Measurements from ENCODE around the gene PRDM15.

The PRDM15 gene

GRCh38 chr21:41761934-41762635, 117.1 kb downstream of the PRDM15 start:
- no peak overlapping the region for H3K4me3 ChIP-seq (ENCODE audit: low read depth, low read length)
- no peak for TF ChIP-seq CTCF (IDR thresholded peaks at IDR 0.05; ENCODE audit: low read depth, low read length, missing control alignments)
- DNase-seq (ENCODE audit: low read depth), result no peak

DNA sequence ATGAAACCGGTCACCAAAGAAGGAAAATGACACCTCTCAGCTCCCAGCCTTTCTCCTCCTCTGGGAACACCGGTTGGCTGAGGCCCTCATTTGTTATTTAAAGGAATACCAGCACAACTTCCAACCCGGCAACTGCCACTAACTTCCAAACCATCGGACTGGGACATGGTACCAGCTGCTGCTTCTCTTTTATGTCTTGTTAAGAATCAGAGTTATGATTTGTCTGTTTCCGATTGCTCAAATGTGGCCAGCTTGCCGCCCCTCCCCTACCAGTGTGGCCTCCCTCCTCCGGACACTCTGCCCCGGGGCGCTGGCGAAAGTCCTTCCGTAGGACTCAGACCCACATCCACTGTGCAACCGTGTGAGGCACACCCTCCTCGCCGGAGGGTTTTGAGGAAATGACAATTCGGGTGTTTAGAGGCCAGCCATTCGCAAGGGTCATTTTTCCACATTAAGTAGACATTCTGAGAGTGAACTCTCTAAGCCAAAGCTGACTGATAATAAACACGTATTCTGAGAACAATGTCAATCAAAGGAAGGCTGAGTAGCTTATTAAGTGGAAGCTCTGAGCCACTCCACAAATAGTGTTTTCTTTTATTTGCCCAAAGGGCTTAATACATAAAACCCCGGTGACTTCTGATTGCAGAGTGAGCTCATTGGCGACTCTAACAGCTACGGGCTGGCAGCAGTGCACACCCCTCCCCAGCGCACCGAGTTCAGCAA, 117.8 kb downstream of the PRDM15 start:
- no peak overlapping the region for H3K4me3 ChIP-seq (ENCODE audit: low read depth, low read length)
- DNase-seq (ENCODE audit: low read depth), result no peak
- no peak for TF ChIP-seq CTCF (IDR thresholded peaks at IDR 0.05; ENCODE audit: low read depth, low read length, missing control alignments)

GRCh38 chr21:41760411-41760810, 118.7 kb downstream of the PRDM15 start:
- no peak for TF ChIP-seq CTCF (IDR thresholded peaks at IDR 0.05; ENCODE audit: low read depth, low read length, missing control alignments)
- no peak overlapping the region for H3K4me3 ChIP-seq (ENCODE audit: low read depth, low read length)
- DNase-seq (ENCODE audit: low read depth), result no peak

DNA sequence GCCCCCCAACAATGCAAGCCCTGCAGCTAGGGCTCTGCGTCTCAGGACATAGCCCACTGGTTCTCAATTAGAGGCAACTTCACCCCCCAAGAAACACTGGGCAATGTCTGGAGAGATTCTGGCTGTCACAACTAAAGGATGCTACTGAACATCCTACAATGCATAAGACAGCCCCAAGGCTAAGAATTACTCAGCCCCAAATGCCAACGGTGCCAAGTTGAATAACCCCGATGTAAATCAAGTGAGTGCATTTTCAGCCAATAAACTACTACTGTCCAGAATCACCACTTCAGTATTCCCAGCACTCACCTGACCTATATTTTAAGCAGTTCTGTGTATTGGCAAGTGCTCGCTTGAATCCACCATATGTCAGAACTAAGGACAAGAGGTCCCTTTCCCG, 119.2 kb downstream of the PRDM15 start:
- no peak for DNase-seq (ENCODE audit: low read depth)
- no peak for TF ChIP-seq CTCF (IDR thresholded peaks at IDR 0.05; ENCODE audit: low read depth, low read length, missing control alignments)
- no peak overlapping the region for H3K4me3 ChIP-seq (ENCODE audit: low read depth, low read length)

DNA sequence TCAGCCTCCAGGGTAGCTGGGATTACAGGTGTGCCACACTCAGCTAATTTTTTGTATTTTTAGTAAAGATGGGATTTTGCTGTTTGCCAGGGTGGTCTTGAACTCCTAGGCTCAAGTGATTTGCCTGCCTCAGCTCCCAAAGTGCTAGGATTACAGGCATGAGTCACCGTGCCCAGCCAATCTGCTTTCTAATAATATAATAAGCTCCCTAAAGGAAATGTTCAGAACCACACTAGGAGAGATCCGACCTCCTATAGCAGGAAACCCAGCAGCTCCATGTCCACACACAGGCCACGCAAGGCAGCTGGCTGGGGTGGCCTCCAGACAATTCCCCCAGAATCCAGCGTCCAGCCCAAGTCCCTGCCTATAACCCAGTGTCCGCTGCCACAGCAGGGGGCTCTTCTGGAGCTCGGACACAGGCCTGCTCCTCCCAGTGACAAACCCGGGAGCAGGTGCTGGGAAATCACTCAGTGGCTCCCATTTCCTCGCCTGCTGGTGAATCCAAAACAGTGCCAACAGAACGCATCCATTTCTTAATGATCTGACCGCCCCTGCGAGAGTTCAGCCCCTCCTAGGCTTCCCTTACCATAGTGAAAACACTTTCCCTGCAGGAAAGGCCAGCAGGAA, 119.8 kb downstream of the PRDM15 start:
- no peak for TF ChIP-seq CTCF (IDR thresholded peaks at IDR 0.05; ENCODE audit: low read depth, low read length, missing control alignments)
- DNase-seq (ENCODE audit: low read depth), result no peak
- no peak overlapping the region for H3K4me3 ChIP-seq (ENCODE audit: low read depth, low read length)

DNA sequence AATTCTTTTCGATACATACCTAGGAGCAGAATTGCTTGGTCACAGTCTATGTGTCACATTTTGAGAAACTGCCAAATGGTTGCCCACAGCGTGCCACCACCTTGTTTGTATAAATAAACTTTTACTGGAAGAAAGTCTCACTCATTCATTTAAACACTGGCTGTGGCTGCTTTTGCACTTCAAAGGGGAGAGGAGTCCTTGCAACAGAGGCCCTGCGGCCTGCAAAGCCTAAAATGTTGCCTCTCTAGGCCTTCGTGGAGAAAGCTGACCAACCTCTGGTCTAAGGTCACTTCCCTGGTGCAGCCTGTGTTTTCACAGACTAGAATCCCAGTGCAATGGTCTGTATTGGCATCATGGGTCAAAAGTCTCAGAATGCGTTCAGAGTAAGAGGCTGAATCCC, 120.6 kb downstream of the PRDM15 start:
- no peak for DNase-seq (ENCODE audit: low read depth)
- no peak for TF ChIP-seq CTCF (IDR thresholded peaks at IDR 0.05; ENCODE audit: low read depth, low read length, missing control alignments)
- H3K4me3 ChIP-seq (ENCODE audit: low read depth, low read length), result no peak overlapping the region
